ENCODE measurements around the gene SKIC2.
A peak's percentile ranks its signal among the peaks of the same experiment; 100 is the strongest.

The SKIC2 gene

DNA sequence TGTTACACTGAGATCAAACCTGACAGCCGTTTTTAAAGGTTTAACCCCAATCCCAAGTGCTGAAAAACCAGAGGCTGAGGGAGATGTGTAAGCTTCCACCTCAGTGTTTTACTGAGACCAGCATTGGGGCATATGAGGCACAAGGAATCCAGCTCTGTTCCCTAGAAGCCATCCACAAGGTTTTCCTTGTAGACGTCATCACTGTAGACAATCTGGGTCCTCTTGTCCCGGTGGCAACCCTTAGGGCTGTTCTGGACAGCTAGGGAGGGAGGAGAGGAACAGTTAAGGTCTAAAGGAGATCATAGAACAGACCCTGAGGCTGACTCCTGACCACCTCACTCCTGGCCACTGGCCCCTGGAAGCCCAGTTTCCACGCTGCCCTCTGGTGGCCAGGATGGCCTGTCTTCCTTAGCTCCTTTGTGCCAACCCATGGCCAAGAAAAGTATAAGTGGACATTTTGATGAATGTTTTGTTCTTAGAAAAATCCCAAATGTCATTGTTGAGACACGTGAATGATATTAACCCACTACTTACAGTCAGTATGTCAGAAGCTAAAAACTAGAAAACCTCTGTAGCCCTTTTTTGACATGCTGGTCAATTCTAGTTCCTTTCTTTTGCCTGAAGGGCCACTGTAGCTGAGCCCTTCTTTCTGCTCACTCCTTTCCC lies 6.7 kb upstream of the SKIC2 start:
- Histone ChIP-seq H3K14ac (ENCODE audit: low read length in 2 of 2) (no peak overlapping the region), H3K36me3 (ENCODE audit: control insufficient read depth in 1 of 2, insufficient read depth in 2 of 2, low read depth in 1 of 2, low read length in 2 of 2) (peaks cover 57 to 67% of the 10 kb centered on the region in 2 experiments), H3K23ac (ENCODE audit: low read length in 2 of 2) (no peak overlapping the region), H4K91ac (ENCODE audit: low read length) (no peak overlapping the region), H2AFZ (ENCODE audit: low read depth, low read length) (no peak overlapping the region), H3K27ac (ENCODE audit: low read length, poor library complexity, severe bottlenecking) (no peak overlapping the region), H3K9me3 (ENCODE audit: control insufficient read depth, low read length) (no peaks in the 10 kb centered on the region), H2BK5ac (ENCODE audit: low read depth, low read length, poor library complexity, severe bottlenecking) (no peak overlapping the region), H4K8ac (ENCODE audit: low read length) (no peak overlapping the region), H2BK120ac (ENCODE audit: low read depth, low read length) (no peak overlapping the region), H3K18ac (ENCODE audit: low read depth in 1 of 2, low read length in 2 of 2) (no peak overlapping the region), H3K4ac (ENCODE audit: low read depth in 1 of 2, low read length in 2 of 2) (no peak overlapping the region), H3K4me2 (ENCODE audit: low read length, poor library complexity, severe bottlenecking) (no peak overlapping the region), H3K4me1 (ENCODE audit: control insufficient read depth, insufficient read depth, low read depth, low read length) (peaks cover 4% of the 10 kb centered on the region), H2BK12ac (ENCODE audit: low read length in 2 of 2) (no peak overlapping the region), H3K9ac (ENCODE audit: low read length) (peak overlapping the region; percentile 41), H3K4me3 (ENCODE audit: insufficient read depth in 1 of 2, low read depth in 1 of 2, low read length in 2 of 2) (no peak overlapping the region), H3K79me1 (replicated peaks; ENCODE audit: low read length, poor library complexity, severe bottlenecking) (peaks cover 15% of the 10 kb centered on the region), H3K27me3 (ENCODE audit: control insufficient read depth in 1 of 2, insufficient read depth in 1 of 2, low read length in 2 of 2) (no peaks in the 10 kb centered on the region), H2AK5ac (ENCODE audit: low read length, severe bottlenecking) (no peak overlapping the region), H2BK15ac (ENCODE audit: low read depth, poor library complexity, severe bottlenecking) (no peak overlapping the region)
- DNase-seq = peak; percentile 72
- WGBS = 68% methylated on average over 5 of the region's 5 CpGs

DNA sequence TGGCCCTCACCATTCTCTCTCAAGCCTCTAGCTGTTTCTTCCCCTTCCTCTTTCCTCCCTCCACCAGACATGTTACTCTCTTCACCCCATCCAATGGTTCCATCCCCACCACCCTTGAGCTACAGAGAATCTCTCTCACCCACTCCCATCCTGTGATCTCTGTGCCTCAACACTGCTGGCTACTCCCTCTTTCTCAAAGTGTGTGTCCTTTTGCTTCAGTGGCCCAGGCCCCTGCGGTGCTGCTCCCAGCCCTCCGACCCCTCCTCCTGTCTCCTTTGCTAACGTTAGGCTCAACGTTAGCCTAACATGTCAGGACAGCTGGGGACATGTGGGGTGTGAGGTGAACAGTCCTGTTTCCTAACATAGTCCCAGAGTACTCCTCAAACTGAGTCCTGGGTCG lies 6.1 kb upstream of the SKIC2 start:
- Histone ChIP-seq H3K4me2 (ENCODE audit: low read length, poor library complexity, severe bottlenecking) (no peak overlapping the region), H2BK12ac (ENCODE audit: low read length in 2 of 2) (no peak overlapping the region)
- WGBS = 86% methylated on average over 3 of the region's 5 CpGs

DNA sequence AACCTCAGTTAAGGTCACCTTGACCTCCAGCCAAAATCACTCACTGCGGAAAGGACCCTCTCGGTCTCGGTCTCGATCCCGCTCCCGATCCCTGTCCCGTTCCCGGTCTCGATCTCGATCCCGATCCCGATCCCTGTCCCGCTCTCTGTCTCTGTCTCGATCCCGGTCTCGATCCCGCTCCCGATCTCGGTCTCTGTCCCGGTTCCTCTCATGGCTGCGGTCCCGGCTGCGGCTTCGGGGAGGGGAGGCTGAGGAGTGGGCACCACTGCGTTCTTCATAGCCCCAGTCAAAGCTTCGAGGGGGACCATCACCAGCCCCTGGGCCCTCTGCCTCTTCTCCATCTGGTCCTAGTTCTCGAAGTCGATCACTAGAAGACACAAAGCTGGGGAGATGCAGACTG lies 4.5 kb upstream of the SKIC2 start:
- H3K4me3 ChIP-seq (ENCODE audit: insufficient read depth in 1 of 2, low read depth in 1 of 2, low read length in 2 of 2) = no peak overlapping the region
- H3K18ac ChIP-seq (ENCODE audit: low read depth in 1 of 2, low read length in 2 of 2) = no peak overlapping the region
- H2AFZ ChIP-seq (ENCODE audit: low read depth, low read length) = no peak overlapping the region
- H3K27ac ChIP-seq (ENCODE audit: low read length, poor library complexity, severe bottlenecking) = no peak overlapping the region
- H2BK15ac ChIP-seq (ENCODE audit: low read depth, poor library complexity, severe bottlenecking) = no peak overlapping the region
- H2BK120ac ChIP-seq (ENCODE audit: low read depth, low read length) = no peak overlapping the region
- H2AK5ac ChIP-seq (ENCODE audit: low read length, severe bottlenecking) = no peak overlapping the region
- H2BK12ac ChIP-seq (ENCODE audit: low read length in 2 of 2) = no peak overlapping the region
- no peak overlapping the region for H3K9ac ChIP-seq (ENCODE audit: low read length)
- no peak overlapping the region for H3K14ac ChIP-seq (ENCODE audit: low read length in 2 of 2)
- no peak overlapping the region for H4K8ac ChIP-seq (ENCODE audit: low read length)
- peaks cover 29% of the 10 kb centered on the region for H3K79me1 ChIP-seq (replicated peaks; ENCODE audit: low read length, poor library complexity, severe bottlenecking)
- H3K4ac ChIP-seq (ENCODE audit: low read depth in 1 of 2, low read length in 2 of 2) = no peak overlapping the region
- H4K91ac ChIP-seq (ENCODE audit: low read length) = no peak overlapping the region
- peaks cover 8% of the 10 kb centered on the region for H3K4me1 ChIP-seq (ENCODE audit: control insufficient read depth, insufficient read depth, low read depth, low read length)
- no peaks in the 10 kb centered on the region for H3K27me3 ChIP-seq (ENCODE audit: control insufficient read depth in 1 of 2, insufficient read depth in 1 of 2, low read length in 2 of 2)
- H3K23ac ChIP-seq (ENCODE audit: low read length in 2 of 2) = no peak overlapping the region
- DNase-seq = no peak
- H3K9me3 ChIP-seq (ENCODE audit: control insufficient read depth, low read length) = no peaks in the 10 kb centered on the region
- peaks cover 57 to 65% of the 10 kb centered on the region in 2 experiments for H3K36me3 ChIP-seq (ENCODE audit: control insufficient read depth in 1 of 2, insufficient read depth in 2 of 2, low read depth in 1 of 2, low read length in 2 of 2)
- no peak overlapping the region for H2BK5ac ChIP-seq (ENCODE audit: low read depth, low read length, poor library complexity, severe bottlenecking)
- no peak overlapping the region for H3K4me2 ChIP-seq (ENCODE audit: low read length, poor library complexity, severe bottlenecking)
- 99% methylated on average over 27 of the region's 28 CpGs for WGBS

More for the DNA sequence above, 6.1 kb upstream of the SKIC2 start:
- no peaks in the 10 kb centered on the region for H3K27me3 ChIP-seq (ENCODE audit: control insufficient read depth in 1 of 2, insufficient read depth in 1 of 2, low read length in 2 of 2)
- no peak overlapping the region for H3K23ac ChIP-seq (ENCODE audit: low read length in 2 of 2)
- no peak overlapping the region for H2AK5ac ChIP-seq (ENCODE audit: low read length, severe bottlenecking)
- H4K8ac ChIP-seq (ENCODE audit: low read length) = no peak overlapping the region
- no peak overlapping the region for H3K27ac ChIP-seq (ENCODE audit: low read length, poor library complexity, severe bottlenecking)
- H3K14ac ChIP-seq (ENCODE audit: low read length in 2 of 2) = no peak overlapping the region
- peak overlapping the region; percentile 41 for H3K9ac ChIP-seq (ENCODE audit: low read length)
- no peak overlapping the region for H4K91ac ChIP-seq (ENCODE audit: low read length)
- H3K36me3 ChIP-seq (ENCODE audit: control insufficient read depth in 1 of 2, insufficient read depth in 2 of 2, low read depth in 1 of 2, low read length in 2 of 2) = peaks cover 57 to 68% of the 10 kb centered on the region in 2 experiments
- H2AFZ ChIP-seq (ENCODE audit: low read depth, low read length) = no peak overlapping the region
- H2BK5ac ChIP-seq (ENCODE audit: low read depth, low read length, poor library complexity, severe bottlenecking) = no peak overlapping the region
- H2BK120ac ChIP-seq (ENCODE audit: low read depth, low read length) = no peak overlapping the region
- H3K4me3 ChIP-seq (ENCODE audit: insufficient read depth in 1 of 2, low read depth in 1 of 2, low read length in 2 of 2) = no peak overlapping the region
- no peak overlapping the region for H2BK15ac ChIP-seq (ENCODE audit: low read depth, poor library complexity, severe bottlenecking)
- DNase-seq = no peak
- peaks cover 17% of the 10 kb centered on the region for H3K79me1 ChIP-seq (replicated peaks; ENCODE audit: low read length, poor library complexity, severe bottlenecking)
- no peak overlapping the region for H3K4ac ChIP-seq (ENCODE audit: low read depth in 1 of 2, low read length in 2 of 2)
- no peaks in the 10 kb centered on the region for H3K9me3 ChIP-seq (ENCODE audit: control insufficient read depth, low read length)
- no peak overlapping the region for H3K18ac ChIP-seq (ENCODE audit: low read depth in 1 of 2, low read length in 2 of 2)
- peaks cover 4% of the 10 kb centered on the region for H3K4me1 ChIP-seq (ENCODE audit: control insufficient read depth, insufficient read depth, low read depth, low read length)

DNA sequence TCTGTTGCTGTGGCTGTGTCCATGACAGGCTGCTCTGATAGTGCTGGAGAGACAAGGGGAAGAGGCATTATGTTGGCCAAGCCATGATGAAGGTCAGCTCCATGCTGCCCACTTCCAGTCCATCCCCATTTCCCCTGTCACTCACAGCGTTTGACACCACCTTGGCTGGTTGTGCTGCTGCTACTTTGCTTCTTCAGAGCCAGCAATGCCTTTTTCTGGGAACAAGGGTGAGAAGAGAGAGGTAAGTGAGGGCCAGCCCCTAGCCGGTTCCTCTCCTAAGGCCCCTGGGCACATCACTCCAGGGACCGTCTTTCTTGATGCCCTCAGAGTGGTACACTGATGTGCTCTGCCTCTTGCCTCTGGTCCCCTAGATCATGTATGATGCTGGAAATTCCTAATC lies 2.2 kb upstream of the SKIC2 start:
- H3K79me1 ChIP-seq (replicated peaks; ENCODE audit: low read length, poor library complexity, severe bottlenecking) = peaks cover 46% of the 10 kb centered on the region
- 100% methylated on average over 3 of the region's 3 CpGs for WGBS

More for the DNA sequence above, 2.2 kb upstream of the SKIC2 start:
- Histone ChIP-seq H3K18ac (ENCODE audit: low read depth in 1 of 2, low read length in 2 of 2) (no peak overlapping the region), H4K8ac (ENCODE audit: low read length) (no peak overlapping the region), H2BK12ac (ENCODE audit: low read length in 2 of 2) (no peak overlapping the region), H3K27ac (ENCODE audit: low read length, poor library complexity, severe bottlenecking) (no peak overlapping the region), H2AK5ac (ENCODE audit: low read length, severe bottlenecking) (no peak overlapping the region), H3K4me3 (ENCODE audit: insufficient read depth in 1 of 2, low read depth in 1 of 2, low read length in 2 of 2) (no peak overlapping the region), H3K36me3 (ENCODE audit: control insufficient read depth in 1 of 2, insufficient read depth in 2 of 2, low read depth in 1 of 2, low read length in 2 of 2) (peaks cover 54 to 73% of the 10 kb centered on the region in 2 experiments), H3K4me2 (ENCODE audit: low read length, poor library complexity, severe bottlenecking) (no peak overlapping the region), H2BK5ac (ENCODE audit: low read depth, low read length, poor library complexity, severe bottlenecking) (no peak overlapping the region), H3K14ac (ENCODE audit: low read length in 2 of 2) (no peak overlapping the region), H3K9me3 (ENCODE audit: control insufficient read depth, low read length) (no peaks in the 10 kb centered on the region), H2BK15ac (ENCODE audit: low read depth, poor library complexity, severe bottlenecking) (no peak overlapping the region), H2BK120ac (ENCODE audit: low read depth, low read length) (no peak overlapping the region), H3K4me1 (ENCODE audit: control insufficient read depth, insufficient read depth, low read depth, low read length) (peaks cover 11% of the 10 kb centered on the region), H4K91ac (ENCODE audit: low read length) (no peak overlapping the region), H3K23ac (ENCODE audit: low read length in 2 of 2) (no peak overlapping the region), H3K27me3 (ENCODE audit: control insufficient read depth in 1 of 2, insufficient read depth in 1 of 2, low read length in 2 of 2) (no peaks in the 10 kb centered on the region), H3K9ac (ENCODE audit: low read length) (peak overlapping the region; percentile 100), H2AFZ (ENCODE audit: low read depth, low read length) (no peak overlapping the region), H3K4ac (ENCODE audit: low read depth in 1 of 2, low read length in 2 of 2) (no peak overlapping the region)
- no peak for DNase-seq
